Measurements from ENCODE around the gene CMTM6.
"Not testable (repeated sequence)": the region's sequence is repeated elsewhere in the genome, so short reads cannot be mapped to it uniquely, and the experiment has no call there.

CMTM6 gene

GRCh38 chr3:32466808-32467207 is 35.8 kb downstream of the CMTM6 start:
- peaks cover 12% of the 10 kb centered on the region for H3K4me1 ChIP-seq (ENCODE audit: control insufficient read depth, insufficient read depth, low read length)

GRCh38 chr3:32464726-32465125 is 37.9 kb downstream of the CMTM6 start:
- not testable (repeated sequence) for H3K27ac ChIP-seq (ENCODE audit: low read length); H3K36me3 ChIP-seq (ENCODE audit: control insufficient read depth in 2 of 2, insufficient read depth in 2 of 2, low read length in 2 of 2); H3K9ac ChIP-seq (ENCODE audit: low read length in 2 of 2); H3K4me3 ChIP-seq (ENCODE audit: low read length in 2 of 2); H3K9me3 ChIP-seq (ENCODE audit: control insufficient read depth in 2 of 2, low read length in 2 of 2); H3K4me1 ChIP-seq (ENCODE audit: control insufficient read depth, insufficient read depth, low read length); H3K27me3 ChIP-seq (ENCODE audit: control insufficient read depth in 1 of 2, insufficient read depth in 2 of 2, low read length in 2 of 2)

More at GRCh38 chr3:32466808-32467207, 35.8 kb downstream of the CMTM6 start:
- H3K4me3 ChIP-seq (ENCODE audit: low read length in 2 of 2); H3K9ac ChIP-seq (ENCODE audit: low read length in 2 of 2); H3K27ac ChIP-seq (ENCODE audit: low read length); H3K9me3 ChIP-seq (ENCODE audit: control insufficient read depth in 2 of 2, low read length in 2 of 2); H3K27me3 ChIP-seq (ENCODE audit: control insufficient read depth in 1 of 2, insufficient read depth in 2 of 2, low read length in 2 of 2); H3K36me3 ChIP-seq (ENCODE audit: control insufficient read depth in 2 of 2, insufficient read depth in 2 of 2, low read length in 2 of 2): not testable (repeated sequence)

- H3K27me3 ChIP-seq (ENCODE audit: control insufficient read depth in 1 of 2, insufficient read depth in 2 of 2, low read length in 2 of 2); H3K27ac ChIP-seq (ENCODE audit: low read length); H3K9me3 ChIP-seq (ENCODE audit: control insufficient read depth in 2 of 2, low read length in 2 of 2); H3K4me3 ChIP-seq (ENCODE audit: low read length in 2 of 2); H3K36me3 ChIP-seq (ENCODE audit: control insufficient read depth in 2 of 2, insufficient read depth in 2 of 2, low read length in 2 of 2); H3K4me1 ChIP-seq (ENCODE audit: control insufficient read depth, insufficient read depth, low read length); H3K9ac ChIP-seq (ENCODE audit: low read length in 2 of 2): not testable (repeated sequence)
Observed at GRCh38 chr3:32463415-32463814, 39.2 kb downstream of the CMTM6 start.

- not testable (repeated sequence) for H3K27me3 ChIP-seq (ENCODE audit: control insufficient read depth in 1 of 2, insufficient read depth in 2 of 2, low read length in 2 of 2); H3K9ac ChIP-seq (ENCODE audit: low read length in 2 of 2); H3K4me3 ChIP-seq (ENCODE audit: low read length in 2 of 2); H3K9me3 ChIP-seq (ENCODE audit: control insufficient read depth in 2 of 2, low read length in 2 of 2); H3K36me3 ChIP-seq (ENCODE audit: control insufficient read depth in 2 of 2, insufficient read depth in 2 of 2, low read length in 2 of 2); H3K27ac ChIP-seq (ENCODE audit: low read length); H3K4me1 ChIP-seq (ENCODE audit: control insufficient read depth, insufficient read depth, low read length)
Observed at GRCh38 chr3:32462191-32462986, 40.3 kb downstream of the CMTM6 start.

GRCh38 chr3:32460817-32461496 is 41.7 kb downstream of the CMTM6 start:
- not testable (repeated sequence) for H3K9me3 ChIP-seq (ENCODE audit: control insufficient read depth in 2 of 2, low read length in 2 of 2); H3K4me1 ChIP-seq (ENCODE audit: control insufficient read depth, insufficient read depth, low read length); H3K27me3 ChIP-seq (ENCODE audit: control insufficient read depth in 1 of 2, insufficient read depth in 2 of 2, low read length in 2 of 2); H3K9ac ChIP-seq (ENCODE audit: low read length in 2 of 2); H3K4me3 ChIP-seq (ENCODE audit: low read length in 2 of 2); H3K36me3 ChIP-seq (ENCODE audit: control insufficient read depth in 2 of 2, insufficient read depth in 2 of 2, low read length in 2 of 2); H3K27ac ChIP-seq (ENCODE audit: low read length)

GRCh38 chr3:32460031-32460749 is 42.5 kb downstream of the CMTM6 start:
- Histone ChIP-seq H3K4me1 (ENCODE audit: control insufficient read depth, insufficient read depth, low read length) (peaks cover 2% of the 10 kb centered on the region), H3K36me3 (ENCODE audit: control insufficient read depth in 2 of 2, insufficient read depth in 2 of 2, low read length in 2 of 2) (no peaks in the 10 kb centered on the region), H3K9me3 (ENCODE audit: control insufficient read depth in 2 of 2, low read length in 2 of 2) (no peaks in the 10 kb centered on the region), H3K9ac (ENCODE audit: low read length in 2 of 2) (no peak overlapping the region), H3K27me3 (ENCODE audit: control insufficient read depth in 1 of 2, insufficient read depth in 2 of 2, low read length in 2 of 2) (peaks cover 3 to 5% of the 10 kb centered on the region in 2 donors), H3K4me3 (ENCODE audit: low read length in 2 of 2) (no peak overlapping the region), H3K27ac (ENCODE audit: low read length) (no peak overlapping the region)

- Histone ChIP-seq H3K27ac (ENCODE audit: low read length) (no peak overlapping the region), H3K36me3 (ENCODE audit: control insufficient read depth in 2 of 2, insufficient read depth in 2 of 2, low read length in 2 of 2) (no peaks in the 10 kb centered on the region), H3K9me3 (ENCODE audit: control insufficient read depth in 2 of 2, low read length in 2 of 2) (no peaks in the 10 kb centered on the region), H3K4me1 (ENCODE audit: control insufficient read depth, insufficient read depth, low read length) (peaks cover 8% of the 10 kb centered on the region), H3K9ac (ENCODE audit: low read length in 2 of 2) (no peak overlapping the region), H3K4me3 (ENCODE audit: low read length in 2 of 2) (no peak overlapping the region), H3K27me3 (ENCODE audit: control insufficient read depth in 1 of 2, insufficient read depth in 2 of 2, low read length in 2 of 2) (peaks cover 3 to 5% of the 10 kb centered on the region in 2 donors)
Observed at GRCh38 chr3:32459450-32459849, 43.2 kb downstream of the CMTM6 start.

- H3K27me3 ChIP-seq (ENCODE audit: control insufficient read depth in 1 of 2, insufficient read depth in 2 of 2, low read length in 2 of 2) = peaks cover 5 to 6% of the 10 kb centered on the region in 2 donors
Observed at GRCh38 chr3:32457971-32458471, 44.6 kb downstream of the CMTM6 start.

GRCh38 chr3:32456429-32457130 is 46.1 kb downstream of the CMTM6 start:
- Histone ChIP-seq H3K4me1 (ENCODE audit: control insufficient read depth, insufficient read depth, low read length) (peaks cover 11% of the 10 kb centered on the region), H3K4me3 (ENCODE audit: low read length in 2 of 2) (no peak overlapping the region), H3K27me3 (ENCODE audit: control insufficient read depth in 1 of 2, insufficient read depth in 2 of 2, low read length in 2 of 2) (peaks cover 5 to 10% of the 10 kb centered on the region in 2 donors), H3K9me3 (ENCODE audit: control insufficient read depth in 2 of 2, low read length in 2 of 2) (no peaks in the 10 kb centered on the region), H3K27ac (ENCODE audit: low read length) (no peak overlapping the region), H3K9ac (ENCODE audit: low read length in 2 of 2) (no peak overlapping the region), H3K36me3 (ENCODE audit: control insufficient read depth in 2 of 2, insufficient read depth in 2 of 2, low read length in 2 of 2) (no peaks in the 10 kb centered on the region)

More at GRCh38 chr3:32457971-32458471, 44.6 kb downstream of the CMTM6 start:
- H3K9ac ChIP-seq (ENCODE audit: low read length in 2 of 2) = no peak overlapping the region
- no peak overlapping the region for H3K27ac ChIP-seq (ENCODE audit: low read length)
- no peaks in the 10 kb centered on the region for H3K9me3 ChIP-seq (ENCODE audit: control insufficient read depth in 2 of 2, low read length in 2 of 2)
- H3K4me3 ChIP-seq (ENCODE audit: low read length in 2 of 2) = no peak overlapping the region
- no peaks in the 10 kb centered on the region for H3K36me3 ChIP-seq (ENCODE audit: control insufficient read depth in 2 of 2, insufficient read depth in 2 of 2, low read length in 2 of 2)
- peaks cover 11% of the 10 kb centered on the region for H3K4me1 ChIP-seq (ENCODE audit: control insufficient read depth, insufficient read depth, low read length)
